GM19452 (cell line): ENCODE results near the gene F8A2.
"Not testable (repeated sequence)": the region's sequence is repeated elsewhere in the genome, so short reads cannot be mapped to it uniquely, and the experiment has no call there.

Experiments used
- ATAC-seq: cut with Tn5 transposase; IDR thresholded peaks from one replicate; pipeline ENCODE4 v1.9.1; 2021; ENCODE audit not compliant: unreplicated experiment

Gene F8A2

DNA sequence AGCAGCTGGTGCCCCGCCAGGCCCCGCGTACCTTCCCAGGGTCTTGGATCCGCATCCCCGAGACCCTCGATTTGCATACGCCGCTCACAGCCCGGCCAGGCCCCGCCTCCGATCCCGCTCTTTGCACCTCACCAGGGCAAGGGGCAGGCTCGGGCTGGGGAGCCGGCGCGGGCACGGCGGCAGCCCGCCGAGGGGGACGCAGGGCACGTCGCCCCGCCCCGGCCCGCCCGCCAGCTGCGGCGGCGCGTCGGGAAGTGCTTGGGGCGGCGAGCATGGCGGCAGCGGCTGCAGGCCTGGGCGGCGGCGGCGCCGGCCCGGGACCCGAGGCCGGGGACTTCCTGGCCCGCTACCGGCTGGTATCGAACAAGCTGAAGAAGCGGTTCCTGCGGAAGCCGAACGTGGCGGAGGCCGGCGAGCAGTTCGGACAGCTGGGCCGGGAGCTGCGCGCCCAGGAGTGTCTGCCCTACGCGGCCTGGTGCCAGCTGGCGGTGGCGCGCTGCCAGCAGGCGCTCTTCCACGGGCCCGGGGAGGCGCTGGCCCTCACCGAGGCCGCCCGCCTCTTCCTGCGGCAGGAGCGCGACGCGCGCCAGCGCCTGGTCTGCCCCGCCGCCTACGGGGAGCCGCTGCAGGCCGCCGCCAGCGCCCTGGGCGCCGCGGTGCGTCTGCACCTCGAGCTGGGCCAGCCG, at the start of gene F8A2:
TSS of gene F8A2 (plus strand) at position 253 of the 686 bp plus-strand sequence. CDS start at position 273, 20 bp downstream.
- peak; percentile 78 for ATAC-seq

GRCh38 chrX:155333544-155334100, 48.3 kb upstream of the F8A2 start:
- ATAC-seq, result no peak

DNA sequence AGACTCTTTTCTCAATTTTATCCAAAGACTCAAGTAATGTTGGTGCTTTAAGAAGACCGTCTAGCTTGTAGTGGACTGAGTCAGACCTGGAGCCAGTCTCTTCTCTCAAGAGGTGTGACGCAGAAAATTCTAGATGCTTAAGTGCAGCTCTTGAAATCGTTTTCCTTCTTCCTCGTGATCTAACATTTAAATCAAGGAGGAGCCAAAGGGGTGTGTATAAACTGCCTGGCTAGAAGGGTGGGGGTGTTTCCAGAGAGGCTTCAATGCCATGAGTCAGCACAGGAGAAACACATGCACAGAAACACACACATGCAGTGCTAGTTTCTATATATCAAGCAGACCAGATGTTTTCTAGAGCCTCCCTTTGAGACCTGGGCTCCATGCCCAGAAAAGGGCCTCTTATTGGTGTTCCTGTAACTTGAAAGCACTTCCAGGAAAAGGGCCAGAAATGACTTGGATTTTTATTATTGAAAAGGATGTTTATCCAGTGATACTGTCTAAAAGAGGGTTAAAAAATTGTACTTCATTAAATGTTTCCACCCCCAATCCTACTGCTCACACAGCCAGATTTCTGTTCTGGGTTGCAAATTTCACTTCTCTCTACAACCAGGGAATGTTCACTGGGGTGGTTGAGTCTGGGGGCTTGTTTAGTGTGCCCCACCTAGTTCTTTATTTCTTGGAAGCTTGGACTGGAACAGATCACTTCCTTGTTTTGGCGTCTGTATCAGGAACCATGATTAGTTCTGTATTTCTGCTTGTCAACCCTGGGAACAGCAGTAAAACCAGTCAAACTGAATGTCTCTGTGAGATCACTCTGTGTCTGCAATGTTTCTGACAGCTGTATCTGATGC, 47.2 kb upstream of the F8A2 start, which contains the start of gene CLIC2:
TSS of gene CLIC2 (minus strand) at position 129 of the 851 bp plus-strand sequence. CDS start 187 bp downstream, outside the sequence.
- no peak for ATAC-seq

- ATAC-seq, result not testable (repeated sequence)
Measured at GRCh38 chrX:155335337-155335712, 46.6 kb upstream of the F8A2 start.

DNA sequence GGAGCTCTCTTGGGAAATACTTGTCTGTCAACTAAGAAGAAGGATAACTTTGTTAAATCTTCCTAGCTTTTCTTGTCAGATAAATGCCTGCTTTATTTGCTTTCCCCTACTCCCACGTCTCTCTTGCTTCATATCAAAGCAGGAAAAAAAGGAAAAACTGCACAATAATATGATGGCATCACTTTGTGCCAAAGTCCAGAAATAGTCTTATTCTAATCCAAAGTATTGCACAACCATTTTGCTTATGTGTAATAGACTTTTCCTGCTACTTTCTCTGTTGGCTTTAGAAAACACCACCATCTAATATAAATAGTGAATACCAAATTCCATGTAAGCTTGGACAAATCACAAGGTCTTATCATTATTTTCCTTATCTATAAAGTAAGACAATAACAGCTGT, 36.2 kb upstream of the F8A2 start:
- ATAC-seq, result not testable (repeated sequence)

GRCh38 chrX:155349448-155349847, 32.4 kb upstream of the F8A2 start:
- not testable (repeated sequence) for ATAC-seq

DNA sequence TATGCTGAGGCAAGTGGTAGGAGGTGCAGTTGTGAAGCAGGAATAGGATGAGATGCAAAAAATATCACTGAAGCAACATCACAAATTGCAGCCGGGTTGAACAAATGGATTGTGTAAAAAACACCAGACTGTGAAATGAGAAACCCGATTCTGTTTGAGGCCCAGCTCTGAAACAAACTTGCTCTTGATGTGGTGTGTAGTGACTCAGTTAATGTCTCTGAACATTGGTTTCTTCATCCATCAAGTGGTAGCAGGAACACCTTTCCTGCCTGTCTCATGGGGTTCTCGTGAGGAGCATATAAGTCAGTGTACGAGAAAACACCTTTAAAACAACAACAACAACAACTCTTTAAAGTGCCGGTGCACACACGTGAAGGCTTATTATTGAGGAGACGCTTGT, 18.2 kb upstream of the F8A2 start:
- ATAC-seq, result not testable (repeated sequence)

DNA sequence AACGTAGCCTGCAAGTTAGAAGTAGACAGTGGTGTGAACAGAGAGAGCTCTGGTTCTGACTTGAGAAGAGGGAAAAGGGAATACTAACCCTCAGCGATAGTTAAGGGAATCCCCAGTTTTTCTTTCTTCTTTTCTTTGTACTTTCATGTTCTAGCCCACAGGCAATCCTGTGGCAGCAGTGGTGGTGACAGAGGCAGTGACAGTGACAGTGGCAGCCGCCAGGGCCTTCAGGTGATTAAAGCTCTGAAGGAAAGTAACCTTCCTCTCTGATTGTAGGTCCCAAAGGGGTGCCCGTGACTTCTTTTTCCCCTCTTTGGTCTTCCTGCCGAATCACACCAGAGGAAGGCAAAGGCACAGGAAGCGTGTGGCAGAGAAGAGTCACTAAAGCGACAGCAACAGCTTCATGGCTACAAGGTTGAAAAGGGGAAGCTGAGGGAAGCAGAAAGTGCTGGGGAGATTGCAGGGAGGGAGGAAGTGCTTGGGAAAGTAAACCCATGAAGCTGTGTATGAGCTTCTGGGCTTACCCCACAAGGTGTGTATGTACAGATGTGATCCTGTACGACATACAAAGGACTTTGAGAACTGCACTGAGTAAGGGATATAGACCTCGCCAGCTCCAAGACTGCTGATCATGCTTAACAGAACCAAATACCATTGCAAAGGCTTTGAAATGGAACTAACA, 8.0 kb upstream of the F8A2 start:
- peak; percentile 77 for ATAC-seq

DNA sequence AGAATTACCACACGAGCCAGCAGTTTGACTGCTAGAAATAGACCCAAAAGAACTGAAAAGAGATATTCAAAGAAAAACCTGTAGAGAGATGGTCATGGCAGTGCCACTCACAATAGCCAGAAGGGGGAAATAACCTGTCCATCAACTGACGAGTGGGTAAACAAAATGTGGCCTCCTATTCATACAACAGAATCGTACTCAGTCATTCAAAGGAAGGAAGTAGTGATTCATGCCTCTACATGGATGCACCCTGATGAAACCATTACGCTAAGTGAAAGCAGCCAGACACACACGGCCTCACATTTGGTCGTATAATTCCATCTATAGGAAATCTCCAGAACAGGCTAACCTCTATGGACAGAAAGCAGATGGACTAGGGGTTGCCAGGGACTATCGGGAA, 2.1 kb upstream of the F8A2 start:
- not testable (repeated sequence) for ATAC-seq

- peak; percentile 46 for ATAC-seq
Measured at GRCh38 chrX:155382529-155382967, 653 bp downstream of the F8A2 start.

GRCh38 chrX:155389634-155390033, 7.7 kb downstream of the F8A2 start:
- ATAC-seq, result no peak

- not testable (repeated sequence) for ATAC-seq
Measured at GRCh38 chrX:155394747-155395276, 12.9 kb downstream of the F8A2 start.

- ATAC-seq, result no peak
Measured at GRCh38 chrX:155406429-155406828, 24.5 kb downstream of the F8A2 start.

DNA sequence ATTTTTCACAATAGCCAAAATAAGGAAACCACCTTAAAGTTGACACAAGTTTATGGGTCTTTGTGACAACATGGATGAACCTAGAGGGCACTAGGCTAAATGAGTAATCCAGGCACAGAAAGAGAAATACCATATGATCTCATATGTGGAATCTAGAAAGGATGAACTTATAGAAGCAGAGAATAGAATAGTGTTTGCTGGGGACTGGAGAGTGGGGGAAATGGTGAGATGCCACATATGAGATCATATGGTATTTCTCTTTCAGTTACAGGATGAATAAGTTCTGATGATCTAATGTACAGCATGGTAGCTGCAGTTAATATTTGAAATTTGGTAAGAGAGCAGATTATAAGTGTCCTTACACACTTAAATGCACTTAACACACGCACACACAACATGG, 35.9 kb downstream of the F8A2 start:
- no peak for ATAC-seq
